ENCODE results near the gene WASF3.

Gene WASF3

GRCh38 chr13:26621731-26622401 lies 64.4 kb downstream of the WASF3 start:
- TF ChIP-seq EZH2 (IDR thresholded peaks at IDR 0.05; ENCODE audit: borderline replicate concordance, low read length) (no peak), CTCF (IDR thresholded peaks at IDR 0.05; ENCODE audit: low read length) (no peak)
- Histone ChIP-seq H3K4me2 (ENCODE audit: low read length) (no peak overlapping the region), H2AFZ (ENCODE audit: low read length) (no peak overlapping the region)

GRCh38 chr13:26623125-26623524 lies 65.6 kb downstream of the WASF3 start:
- Histone ChIP-seq H3K79me2 (ENCODE audit: insufficient read depth, low read length) (no peaks in the 10 kb centered on the region), H3F3A (ENCODE audit: insufficient read depth, low read length) (no peaks in the 10 kb centered on the region), H3K4me1 (ENCODE audit: insufficient read depth, low read length, severe bottlenecking) (no peaks in the 10 kb centered on the region), H4K20me1 (ENCODE audit: insufficient read depth, low read length) (no peaks in the 10 kb centered on the region), H3K36me3 (ENCODE audit: insufficient read depth, low read length) (no peaks in the 10 kb centered on the region), H3K27ac (ENCODE audit: low read depth, low read length, poor library complexity, severe bottlenecking) (no peak overlapping the region), H3K9me3 (ENCODE audit: low read length) (0 out of 2 replicates have a peak, but pooled peaks cover 3% of the 10 kb centered on the region), H2AFZ (ENCODE audit: low read length) (no peak overlapping the region), H3K4me3 (ENCODE audit: low read depth, low read length, poor library complexity, severe bottlenecking) (no peak overlapping the region), H3K9me2 (ENCODE audit: low read depth, low read length) (no peaks in the 10 kb centered on the region), H3K9ac (ENCODE audit: low read length) (no peak overlapping the region), H3K27me3 (ENCODE audit: insufficient read depth, low read length) (no peaks in the 10 kb centered on the region), H3K4me2 (ENCODE audit: low read length) (no peak overlapping the region)
- no peak for TF ChIP-seq EZH2 (IDR thresholded peaks at IDR 0.05; ENCODE audit: borderline replicate concordance, low read length)
- no peak for TF ChIP-seq CTCF (IDR thresholded peaks at IDR 0.05; ENCODE audit: low read length)

More at GRCh38 chr13:26621731-26622401, 64.4 kb downstream of the WASF3 start:
- Histone ChIP-seq H4K20me1 (ENCODE audit: insufficient read depth, low read length) (no peaks in the 10 kb centered on the region), H3K36me3 (ENCODE audit: insufficient read depth, low read length) (no peaks in the 10 kb centered on the region), H3F3A (ENCODE audit: insufficient read depth, low read length) (no peaks in the 10 kb centered on the region), H3K9me2 (ENCODE audit: low read depth, low read length) (no peaks in the 10 kb centered on the region), H3K27me3 (ENCODE audit: insufficient read depth, low read length) (no peaks in the 10 kb centered on the region), H3K79me2 (ENCODE audit: insufficient read depth, low read length) (no peaks in the 10 kb centered on the region), H3K9me3 (ENCODE audit: low read length) (0 out of 2 replicates have a peak, but pooled peaks cover 3% of the 10 kb centered on the region), H3K4me1 (ENCODE audit: insufficient read depth, low read length, severe bottlenecking) (no peaks in the 10 kb centered on the region), H3K27ac (ENCODE audit: low read depth, low read length, poor library complexity, severe bottlenecking) (no peak overlapping the region), H3K4me3 (ENCODE audit: low read depth, low read length, poor library complexity, severe bottlenecking) (no peak overlapping the region), H3K9ac (ENCODE audit: low read length) (no peak overlapping the region)

GRCh38 chr13:26624572-26624971 lies 67.1 kb downstream of the WASF3 start:
- Histone ChIP-seq H3K27ac (ENCODE audit: low read depth, low read length, poor library complexity, severe bottlenecking) (no peak overlapping the region), H3K27me3 (ENCODE audit: insufficient read depth, low read length) (no peaks in the 10 kb centered on the region), H3K4me2 (ENCODE audit: low read length) (no peak overlapping the region), H4K20me1 (ENCODE audit: insufficient read depth, low read length) (no peaks in the 10 kb centered on the region), H3K9me2 (ENCODE audit: low read depth, low read length) (no peaks in the 10 kb centered on the region), H3K9me3 (ENCODE audit: low read length) (0 out of 2 replicates have a peak, but pooled peaks cover 3% of the 10 kb centered on the region), H2AFZ (ENCODE audit: low read length) (no peak overlapping the region), H3K36me3 (ENCODE audit: insufficient read depth, low read length) (no peaks in the 10 kb centered on the region), H3K4me1 (ENCODE audit: insufficient read depth, low read length, severe bottlenecking) (no peaks in the 10 kb centered on the region), H3K79me2 (ENCODE audit: insufficient read depth, low read length) (no peaks in the 10 kb centered on the region), H3K9ac (ENCODE audit: low read length) (no peak overlapping the region), H3K4me3 (ENCODE audit: low read depth, low read length, poor library complexity, severe bottlenecking) (no peak overlapping the region), H3F3A (ENCODE audit: insufficient read depth, low read length) (no peaks in the 10 kb centered on the region)
- TF ChIP-seq EZH2 (IDR thresholded peaks at IDR 0.05; ENCODE audit: borderline replicate concordance, low read length) (no peak), CTCF (IDR thresholded peaks at IDR 0.05; ENCODE audit: low read length) (no peak)
